SK-N-SH treated with all-trans-retinoic acid at 6 μM for 48 hours (cell line): ENCODE data around the gene SOAT2.

Source experiments
- ARNTL ChIP-seq: fragments of 450-650 bp; formaldehyde crosslinking; IDR thresholded peaks from 2 replicates; pipeline ENCODE4 v1.5.0; 2020; ENCODE audit warnings: low read depth, mild to moderate bottlenecking, moderate library complexity, borderline replicate concordance
- RARB ChIP-seq: fragments of 250-450 bp; sonication (Bioruptor Pico); IDR thresholded peaks from 2 replicates; pipeline ENCODE4 v1.8.0; 2021; ENCODE audit warnings: mild to moderate bottlenecking, moderate library complexity
- SNAI2 ChIP-seq: fragments of 250-450 bp; sonication (Bioruptor Pico); IDR thresholded peaks from 2 replicates; pipeline ENCODE4 v1.5.0; 2020; ENCODE audit warnings: mild to moderate bottlenecking, moderate library complexity
- ZC3H10 ChIP-seq: fragments of 250-450 bp; sonication (Bioruptor Pico); IDR thresholded peaks from 2 replicates; pipeline ENCODE4 v1.5.1; 2021; ENCODE audit warnings: mild to moderate bottlenecking, moderate library complexity
- ZFP3 ChIP-seq: fragments of 250-450 bp; sonication (Bioruptor Pico); IDR thresholded peaks from 2 replicates; pipeline ENCODE4 v1.5.0; 2020; ENCODE audit warnings: mild to moderate bottlenecking, moderate library complexity
- TF ChIP-seq, protein P1 (sequence below): fragments of 250-450 bp; sonication (Bioruptor Pico); IDR thresholded peaks from 2 replicates; pipeline ENCODE4 v1.5.1; 2020; ENCODE audit warnings: low read depth, mild to moderate bottlenecking, moderate library complexity
- TF ChIP-seq, protein P2 (sequence below): fragments of 250-450 bp; sonication (Bioruptor Pico); IDR thresholded peaks from 2 replicates; pipeline ENCODE4 v1.8.0; 2020; ENCODE audit warnings: mild to moderate bottlenecking, moderate library complexity, borderline replicate concordance

DNA sequence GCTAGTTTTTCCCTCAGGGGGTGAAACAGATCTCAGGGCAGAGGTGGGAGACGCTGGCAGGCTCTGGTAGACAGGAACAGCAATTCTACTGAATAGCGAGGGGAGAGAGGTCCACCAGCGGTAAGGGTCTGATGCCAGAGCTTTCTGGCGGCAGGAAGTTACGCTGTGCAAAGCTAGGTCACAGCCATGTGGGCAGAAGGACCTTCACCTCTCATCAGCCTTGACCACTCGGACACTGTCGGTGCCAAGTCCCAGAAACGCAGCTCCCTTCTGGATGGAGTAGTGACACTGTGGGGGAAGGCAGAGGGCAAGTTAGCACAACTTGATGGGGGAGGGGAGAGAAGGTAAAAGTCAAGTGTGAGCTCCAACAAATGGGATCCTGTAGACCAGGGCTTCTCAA is 66.9 kb downstream of the SOAT2 start:
- TF ChIP-seq, protein P1, sequence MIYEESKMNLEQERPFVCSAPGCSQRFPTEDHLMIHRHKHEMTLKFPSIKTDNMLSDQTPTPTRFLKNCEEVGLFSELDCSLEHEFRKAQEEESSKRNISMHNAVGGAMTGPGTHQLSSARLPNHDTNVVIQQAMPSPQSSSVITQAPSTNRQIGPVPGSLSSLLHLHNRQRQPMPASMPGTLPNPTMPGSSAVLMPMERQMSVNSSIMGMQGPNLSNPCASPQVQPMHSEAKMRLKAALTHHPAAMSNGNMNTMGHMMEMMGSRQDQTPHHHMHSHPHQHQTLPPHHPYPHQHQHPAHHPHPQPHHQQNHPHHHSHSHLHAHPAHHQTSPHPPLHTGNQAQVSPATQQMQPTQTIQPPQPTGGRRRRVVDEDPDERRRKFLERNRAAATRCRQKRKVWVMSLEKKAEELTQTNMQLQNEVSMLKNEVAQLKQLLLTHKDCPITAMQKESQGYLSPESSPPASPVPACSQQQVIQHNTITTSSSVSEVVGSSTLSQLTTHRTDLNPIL = no peak
- no peak for TF ChIP-seq ZFP3 (CRISPR knock-in tag)
- no peak for TF ChIP-seq ZC3H10 (CRISPR knock-in tag)
- TF ChIP-seq SNAI2 (CRISPR knock-in tag) = no peak
- TF ChIP-seq ARNTL = no peak
- TF ChIP-seq, protein P2, sequence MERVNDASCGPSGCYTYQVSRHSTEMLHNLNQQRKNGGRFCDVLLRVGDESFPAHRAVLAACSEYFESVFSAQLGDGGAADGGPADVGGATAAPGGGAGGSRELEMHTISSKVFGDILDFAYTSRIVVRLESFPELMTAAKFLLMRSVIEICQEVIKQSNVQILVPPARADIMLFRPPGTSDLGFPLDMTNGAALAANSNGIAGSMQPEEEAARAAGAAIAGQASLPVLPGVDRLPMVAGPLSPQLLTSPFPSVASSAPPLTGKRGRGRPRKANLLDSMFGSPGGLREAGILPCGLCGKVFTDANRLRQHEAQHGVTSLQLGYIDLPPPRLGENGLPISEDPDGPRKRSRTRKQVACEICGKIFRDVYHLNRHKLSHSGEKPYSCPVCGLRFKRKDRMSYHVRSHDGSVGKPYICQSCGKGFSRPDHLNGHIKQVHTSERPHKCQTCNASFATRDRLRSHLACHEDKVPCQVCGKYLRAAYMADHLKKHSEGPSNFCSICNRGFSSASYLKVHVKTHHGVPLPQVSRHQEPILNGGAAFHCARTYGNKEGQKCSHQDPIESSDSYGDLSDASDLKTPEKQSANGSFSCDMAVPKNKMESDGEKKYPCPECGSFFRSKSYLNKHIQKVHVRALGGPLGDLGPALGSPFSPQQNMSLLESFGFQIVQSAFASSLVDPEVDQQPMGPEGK = no peak
- no peak for TF ChIP-seq RARB (CRISPR knock-in tag)
